ENCODE results near the gene FIZ1.

FIZ1 gene

GRCh38 chr19:55613396-55613795 lies 14.1 kb upstream of the FIZ1 start:
- DNase-seq (ENCODE audit: low read depth): no peak

DNA sequence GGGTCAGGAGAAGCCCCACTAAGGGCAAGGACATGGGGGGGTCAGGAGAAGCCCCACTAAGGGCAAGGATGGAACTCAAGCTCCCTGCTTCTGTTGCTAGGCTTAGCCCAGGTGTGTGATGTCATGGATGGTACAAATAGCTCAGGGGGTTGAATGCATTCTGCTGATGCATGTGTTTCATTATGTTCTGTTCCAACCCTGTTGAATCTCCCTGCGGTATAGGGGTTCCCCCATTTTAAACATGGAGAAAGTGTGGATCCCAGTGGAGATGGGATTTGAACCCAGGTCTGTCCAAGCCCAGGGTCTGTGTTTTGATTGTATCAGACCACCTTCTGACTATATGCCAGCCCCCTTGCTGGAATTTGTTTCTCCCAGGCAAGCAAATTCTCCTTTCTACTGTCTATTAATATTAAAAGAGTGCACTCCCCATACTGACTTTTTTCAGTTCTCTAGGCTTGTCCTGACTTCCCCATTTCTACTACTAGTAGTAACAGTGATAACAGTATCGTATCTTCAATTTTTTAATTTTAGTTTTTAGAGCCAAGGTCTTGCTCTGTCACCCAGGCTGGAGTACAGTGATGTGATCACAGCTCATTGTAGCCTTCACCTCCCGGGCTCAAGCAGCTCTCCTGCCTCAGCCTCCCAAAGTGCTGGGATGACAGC lies 12.8 kb upstream of the FIZ1 start:
- no peak for DNase-seq (ENCODE audit: low read depth)

DNA sequence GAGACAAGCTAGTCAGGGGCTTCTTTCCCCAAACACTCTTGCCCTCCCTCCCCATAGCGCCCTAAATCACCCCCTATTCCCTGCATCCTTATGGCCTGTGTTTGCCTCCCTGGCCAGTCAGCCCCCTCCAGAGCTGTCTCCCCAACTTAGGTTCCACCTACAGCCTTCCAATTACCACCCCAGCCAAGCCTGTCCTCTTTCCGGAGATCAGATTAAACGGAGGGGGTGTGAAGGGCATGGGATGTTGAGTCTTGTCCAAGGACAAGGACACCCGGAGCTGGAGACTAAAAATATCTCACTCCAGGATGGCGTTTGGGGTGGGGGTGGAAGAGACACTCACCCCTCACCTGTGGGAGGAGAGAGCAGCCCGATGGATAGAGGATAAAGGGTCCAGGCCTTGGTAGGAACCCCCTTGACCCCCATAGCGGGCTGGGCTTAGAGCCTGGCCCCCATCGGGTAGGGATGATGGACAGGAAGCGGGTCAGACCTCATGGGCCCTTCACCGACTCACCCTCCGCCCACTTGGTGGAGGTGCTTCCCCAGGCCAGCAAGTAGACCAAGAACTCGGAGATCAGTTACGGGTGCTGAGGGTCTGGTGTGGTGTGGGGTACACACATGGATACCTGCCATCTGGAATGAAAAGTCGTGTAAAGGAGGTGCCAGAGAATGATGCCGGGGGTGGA lies 12.1 kb upstream of the FIZ1 start:
- DNase-seq (ENCODE audit: low read depth): no peak

DNA sequence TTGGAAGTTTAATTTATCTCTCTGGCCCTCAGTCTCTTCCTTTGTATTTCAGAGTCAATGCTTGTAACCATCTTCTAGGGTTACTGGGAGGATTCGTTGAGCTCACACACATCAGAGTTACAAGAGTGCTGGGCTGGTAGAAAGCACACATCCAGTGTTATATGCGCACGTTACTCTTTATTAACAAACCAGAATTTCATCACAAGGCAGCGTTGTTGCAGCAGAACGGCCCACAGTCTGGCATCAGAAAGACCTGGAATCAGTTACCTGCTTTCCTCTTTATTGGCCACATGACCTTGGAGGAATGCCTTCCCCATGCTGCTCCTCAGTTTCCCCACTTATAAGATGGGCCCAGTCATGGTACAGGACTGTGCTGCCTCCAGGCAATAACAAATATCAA lies 10.0 kb upstream of the FIZ1 start:
- DNase-seq (ENCODE audit: low read depth): no peak

DNA sequence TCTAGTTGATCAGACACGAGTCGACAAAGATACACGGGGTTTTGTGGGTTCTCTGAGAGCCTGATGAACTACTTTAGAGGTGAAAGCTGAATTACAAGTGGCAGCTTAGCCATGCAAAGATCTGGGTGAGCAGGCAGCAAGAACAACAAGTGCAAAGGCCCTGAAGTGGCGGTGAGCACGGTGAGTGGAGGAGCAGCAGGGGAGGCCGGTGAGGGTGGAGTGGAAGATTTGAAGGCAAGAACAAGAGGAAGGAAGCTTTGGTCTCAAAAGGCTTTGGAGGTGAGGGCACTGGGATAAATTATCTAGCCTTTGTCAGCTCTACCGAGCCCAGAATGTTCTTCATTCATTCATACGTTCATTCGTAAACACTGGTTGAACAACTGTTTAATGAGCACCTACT lies 7.5 kb upstream of the FIZ1 start:
- no peak for DNase-seq (ENCODE audit: low read depth)

DNA sequence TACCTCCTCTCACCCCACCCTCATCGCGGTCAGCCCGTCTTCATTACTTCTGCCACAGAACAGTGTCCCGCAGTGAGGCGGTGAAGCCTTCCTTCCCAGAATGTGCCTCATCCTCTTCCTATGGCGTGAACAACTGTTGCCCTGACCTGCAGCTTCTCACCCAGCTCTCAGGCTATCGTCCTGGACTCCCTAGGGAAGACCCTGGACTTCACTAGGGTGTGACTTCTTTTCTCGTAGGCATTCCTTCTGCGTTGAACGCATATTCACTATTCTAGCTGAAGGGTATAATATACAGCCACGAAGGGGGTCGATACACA lies 7.1 kb upstream of the FIZ1 start:
- DNase-seq (ENCODE audit: low read depth): no peak

DNA sequence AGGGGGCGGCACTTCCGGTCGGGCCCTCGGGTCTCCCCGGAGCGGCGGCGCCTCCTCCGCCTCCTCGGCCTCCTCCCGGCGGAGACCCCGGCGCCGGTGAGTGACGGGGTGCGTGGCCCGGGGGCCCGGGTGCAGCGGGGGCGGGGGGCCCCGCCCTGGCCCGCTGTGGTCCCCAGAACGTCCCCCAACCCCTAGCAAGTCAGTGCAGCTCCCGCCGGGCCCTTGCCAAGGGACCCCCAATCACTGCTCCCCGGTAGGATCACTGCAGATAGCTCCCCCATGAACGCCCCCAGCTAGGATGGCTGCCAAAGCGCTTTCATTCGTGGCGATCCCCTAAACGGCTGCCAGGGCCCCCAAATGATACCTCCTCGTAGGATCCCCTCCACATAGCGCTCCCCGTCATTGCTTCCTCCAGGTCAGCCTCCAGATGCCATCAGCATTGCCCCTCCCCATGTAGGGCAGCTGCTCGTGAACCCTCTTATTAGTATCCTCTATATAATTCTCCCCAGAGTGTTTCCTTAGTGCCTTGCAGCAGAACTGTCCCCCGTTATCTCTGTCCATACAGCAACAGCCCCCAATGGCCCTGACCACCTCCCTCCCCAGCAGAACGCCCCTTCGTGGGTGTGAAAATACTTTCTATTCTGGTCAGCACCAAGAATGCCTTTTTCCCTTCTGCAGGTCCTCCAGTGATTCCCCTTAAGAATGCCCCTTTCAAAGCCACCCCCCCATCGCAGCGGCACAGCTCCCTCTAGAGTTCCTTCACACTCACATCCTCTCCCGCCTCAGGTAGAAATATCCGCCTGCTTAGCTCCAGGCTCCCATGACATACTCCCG lies 6.5 kb upstream of the FIZ1 start, which contains the start of gene ZNF865:
TSS of gene ZNF865 (plus strand) at position 11 of the 834 bp plus-strand sequence. CDS start 7,972 bp downstream, outside the sequence.
- DNase-seq (ENCODE audit: low read depth): peak; percentile 57

GRCh38 chr19:55605207-55605636 lies 5.9 kb upstream of the FIZ1 start:
- DNase-seq (ENCODE audit: low read depth): peak; percentile 99

GRCh38 chr19:55603581-55604292 lies 4.4 kb upstream of the FIZ1 start:
- DNase-seq (ENCODE audit: low read depth): no peak

- no peak for DNase-seq (ENCODE audit: low read depth)
Measured at GRCh38 chr19:55603115-55603514, 3.8 kb upstream of the FIZ1 start.

GRCh38 chr19:55602104-55603001 lies 3.0 kb upstream of the FIZ1 start:
- DNase-seq (ENCODE audit: low read depth): no peak

DNA sequence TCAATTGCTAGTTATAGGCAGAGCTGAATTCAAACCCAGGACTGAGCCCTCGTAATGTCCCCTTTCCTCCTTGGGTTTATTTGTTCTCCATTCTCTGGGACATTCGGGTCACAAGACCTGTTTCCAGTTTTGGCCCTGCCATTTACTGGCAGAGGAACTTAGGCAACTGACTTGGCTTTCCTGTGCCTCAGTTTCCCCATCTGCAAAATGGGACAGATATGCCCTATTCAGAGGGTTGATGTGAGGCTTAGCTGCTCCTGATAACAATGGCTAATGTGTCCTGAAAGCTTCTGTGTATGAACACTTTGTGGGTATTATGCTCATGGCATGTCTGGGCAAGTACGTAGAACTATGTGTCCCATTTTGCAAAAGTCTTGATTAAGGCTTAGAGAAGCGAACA lies 1.8 kb upstream of the FIZ1 start:
- DNase-seq (ENCODE audit: low read depth): no peak

GRCh38 chr19:55600662-55601028 lies 1.3 kb upstream of the FIZ1 start:
- no peak for DNase-seq (ENCODE audit: low read depth)

GRCh38 chr19:55599842-55600661 lies 735 bp upstream of the FIZ1 start, which contains the start of gene ZNF524:
TSS of gene ZNF524 (plus strand) at chr19:55600288. CDS start at chr19:55602113, 1,825 bp downstream.
- peak; percentile 81 for DNase-seq (ENCODE audit: low read depth)

GRCh38 chr19:55598719-55599467 lies 424 bp downstream of the FIZ1 start:
- peak; percentile 90 for DNase-seq (ENCODE audit: low read depth)

GRCh38 chr19:55598034-55598433 lies 1.3 kb downstream of the FIZ1 start:
- DNase-seq (ENCODE audit: low read depth): no peak

- DNase-seq (ENCODE audit: low read depth): no peak
Measured at GRCh38 chr19:55597501-55597921, 1.8 kb downstream of the FIZ1 start.

GRCh38 chr19:55596304-55596703 lies 3.0 kb downstream of the FIZ1 start:
- no peak for DNase-seq (ENCODE audit: low read depth)

- no peak for DNase-seq (ENCODE audit: low read depth)
Measured at GRCh38 chr19:55594996-55595545, 4.2 kb downstream of the FIZ1 start.
